SU-DHL-6 (cell line): ENCODE results near the gene PRDM16.

Experiments
- H2AFZ ChIP-seq: fragments of 200-600 bp; sonication (generic); 2 replicates; pipeline ENCODE4 v1.6.1; 2014; ENCODE audit warnings: low read depth, mild to moderate bottlenecking, moderate library complexity, mixed read lengths, antibody characterized with exemption, low read length; ENCODE audit not compliant: severe bottlenecking
- H3F3A ChIP-seq: fragments of 200-600 bp; shearing (Covaris generic); 2 replicates; pipeline ENCODE4 v1.6.0; 2016; ENCODE audit warnings: antibody characterized with exemption, mild to moderate bottlenecking; ENCODE audit not compliant: insufficient read depth
- H3K27ac ChIP-seq: fragments of 200-600 bp; sonication (generic); 2 replicates; pipeline ENCODE4 v1.5.1; 2016; ENCODE audit warnings: low read depth, mild to moderate bottlenecking, low read length, moderate library complexity, mixed read lengths
- H3K27me3 ChIP-seq: fragments of 200-600 bp; sonication (generic), shearing (Covaris generic); 2 replicates; pipeline ENCODE4 v1.6.0; 2014; ENCODE audit warnings: mild to moderate bottlenecking, low read length
- H3K36me3 ChIP-seq: fragments of 200-600 bp; sonication (generic); 2 replicates; pipeline ENCODE4 v1.6.1; 2014; ENCODE audit warnings: mild to moderate bottlenecking, low read length, mixed read lengths
- H3K4me2 ChIP-seq: fragments of 300-600, 200-600 bp; shearing (Covaris generic), sonication (generic); 2 replicates; pipeline ENCODE4 v1.6.0; 2014; ENCODE audit warnings: low read length, low read depth, mild to moderate bottlenecking; ENCODE audit not compliant: poor library complexity, severe bottlenecking
- H3K4me3 ChIP-seq: fragments of 200-600 bp; sonication (generic); 2 replicates; pipeline ENCODE4 v1.5.1; 2014; ENCODE audit warnings: antibody characterized with exemption, low read length, mild to moderate bottlenecking, mixed read lengths; ENCODE audit not compliant: insufficient read depth, poor library complexity, severe bottlenecking
- H3K79me2 ChIP-seq: fragments of 200-600 bp; sonication (generic); 2 replicates; pipeline ENCODE4 v1.6.1; 2014; ENCODE audit warnings: mild to moderate bottlenecking, low read length, moderate library complexity; ENCODE audit not compliant: insufficient read depth
- H3K9ac ChIP-seq: fragments of 200-600 bp; sonication (generic); 2 replicates; pipeline ENCODE4 v1.7.0; 2014; ENCODE audit warnings: mild to moderate bottlenecking, low read length
- H3K9me2 ChIP-seq: fragments of 200-600 bp; sonication (generic); replicated peaks from 2 replicates; pipeline ENCODE4 v1.6.1; 2014; ENCODE audit warnings: low read length; ENCODE audit not compliant: insufficient read depth
- H3K9me3 ChIP-seq: fragments of 200-600 bp; sonication (generic); 2 replicates; pipeline ENCODE4 v1.6.1; 2014; ENCODE audit warnings: low read length, mixed read lengths; ENCODE audit not compliant: insufficient read depth
- H4K20me1 ChIP-seq: fragments of 200-600 bp; sonication (generic); 2 replicates; pipeline ENCODE4 v1.6.1; 2014; ENCODE audit warnings: low read depth, mild to moderate bottlenecking, antibody characterized with exemption, low read length, moderate library complexity, mixed read lengths
- CTCF ChIP-seq: fragments of 200-600 bp; sonication (generic); IDR thresholded peaks from one replicate; pipeline ENCODE4 v1.5.1; 2017; ENCODE audit warnings: antibody characterized with exemption, mild to moderate bottlenecking, low read length, moderate library complexity; ENCODE audit not compliant: insufficient read depth, poor library complexity, severe bottlenecking
- EZH2phosphoT487 ChIP-seq: fragments of 200-600 bp; sonication (generic), shearing (Covaris generic); conservative IDR thresholded peaks from 2 replicates; pipeline ENCODE4 v1.6.1; 2018; ENCODE audit warnings: mild to moderate bottlenecking, antibody characterized with exemption, low read length, moderate library complexity, mixed read lengths

Gene PRDM16

GRCh38 chr1:3265835-3266805, 197.1 kb downstream of the PRDM16 start:
- Histone ChIP-seq H3F3A (no peaks in the 10 kb centered on the region), H3K36me3 (no peaks in the 10 kb centered on the region), H3K79me2 (no peaks in the 10 kb centered on the region), H3K27me3 (no peaks in the 10 kb centered on the region), H2AFZ (no peak overlapping the region), H3K4me2 (no peak overlapping the region), H3K9me3 (no peaks in the 10 kb centered on the region), H3K4me3 (no peak overlapping the region), H3K27ac (no peak overlapping the region), H3K9me2 (no peaks in the 10 kb centered on the region), H3K9ac (no peak overlapping the region), H4K20me1 (no peaks in the 10 kb centered on the region)
- no peak for TF ChIP-seq CTCF

- H3K9ac ChIP-seq: no peak overlapping the region
- no peak overlapping the region for H3K27ac ChIP-seq
- H3K4me2 ChIP-seq: no peak overlapping the region
- no peaks in the 10 kb centered on the region for H3K36me3 ChIP-seq
- no peaks in the 10 kb centered on the region for H3F3A ChIP-seq
- TF ChIP-seq CTCF (no peak), EZH2phosphoT487 (no peak)
- no peaks in the 10 kb centered on the region for H3K9me3 ChIP-seq
- H3K79me2 ChIP-seq: no peaks in the 10 kb centered on the region
- no peak overlapping the region for H2AFZ ChIP-seq
- H3K9me2 ChIP-seq: no peaks in the 10 kb centered on the region
- no peak overlapping the region for H3K4me3 ChIP-seq
- no peaks in the 10 kb centered on the region for H4K20me1 ChIP-seq
- no peaks in the 10 kb centered on the region for H3K27me3 ChIP-seq
Observed at GRCh38 chr1:3266870-3267549, 198.0 kb downstream of the PRDM16 start.

GRCh38 chr1:3267550-3268270, 198.7 kb downstream of the PRDM16 start:
- Histone ChIP-seq H3K27me3 (no peaks in the 10 kb centered on the region), H3K4me3 (no peak overlapping the region), H3K9me3 (no peaks in the 10 kb centered on the region), H3K27ac (no peak overlapping the region), H3K79me2 (no peaks in the 10 kb centered on the region), H3K36me3 (no peaks in the 10 kb centered on the region), H3F3A (no peaks in the 10 kb centered on the region), H3K4me2 (no peak overlapping the region), H3K9me2 (no peaks in the 10 kb centered on the region), H3K9ac (no peak overlapping the region), H2AFZ (no peak overlapping the region), H4K20me1 (no peaks in the 10 kb centered on the region)
- TF ChIP-seq EZH2phosphoT487 (no peak), CTCF (no peak)
